Fibroblast of lung (primary cell): ENCODE measurements around the gene FHIT. TPM values are rescaled to one million over a fixed set of nuclear protein-coding genes. Genes with fewer than 3 reads are reported as not detected.

Source experiments
- DNase-seq, 2 donors: peaks; one replicate each; pipeline versions ENCODE4 v3.0.0 to v3.0.0-alpha.2; 2010; ENCODE audit warnings: low read depth in 2 of 2
- H2AFZ ChIP-seq: 2 replicates; pipeline ENCODE4 v1.5.1; 2012; ENCODE audit warnings: low read length, control low read depth, inconsistent platforms
- H3K27ac ChIP-seq: 2 replicates; pipeline ENCODE4 v1.5.1; 2011; ENCODE audit warnings: low read length, control low read depth; ENCODE audit not compliant: insufficient read depth
- H3K27me3 ChIP-seq: 2 replicates; pipeline ENCODE4 v1.5.1; 2011; ENCODE audit warnings: mild to moderate bottlenecking, low read length; ENCODE audit not compliant: control insufficient read depth, insufficient read depth
- H3K36me3 ChIP-seq: 2 replicates; pipeline ENCODE4 v1.5.1; 2011; ENCODE audit warnings: low read length; ENCODE audit not compliant: control insufficient read depth, insufficient read depth
- H3K4me1 ChIP-seq: 2 replicates; pipeline ENCODE4 v1.5.1; 2011; ENCODE audit warnings: low read length; ENCODE audit not compliant: control insufficient read depth, insufficient read depth; ENCODE audit errors: extremely low read depth
- H3K4me2 ChIP-seq: 2 replicates; pipeline ENCODE4 v1.5.1; 2011; ENCODE audit warnings: low read length, control low read depth; ENCODE audit not compliant: insufficient read depth; ENCODE audit errors: extremely low read depth
- H3K4me3 ChIP-seq, 4 experiments: fragments of 200-600 bp in 1 of 4; sonication (generic) in 1 of 4; replicated peaks in 1 of 4; 2 replicates each; pipeline ENCODE4 v1.5.1; 2011 to 2016; ENCODE audit warnings: low read length in 4 of 4, low read depth in 3 of 4, mild to moderate bottlenecking in 3 of 4, control low read depth in 2 of 4, inconsistent platforms in 1 of 4, mixed read lengths in 1 of 4; ENCODE audit not compliant: insufficient read depth in 1 of 4; ENCODE audit errors: control extremely low read depth in 1 of 4
- H3K79me2 ChIP-seq: 2 replicates; pipeline ENCODE4 v1.5.1; 2012; ENCODE audit warnings: mild to moderate bottlenecking, low read length, inconsistent platforms; ENCODE audit not compliant: control insufficient read depth, insufficient read depth
- H3K9ac ChIP-seq: 2 replicates; pipeline ENCODE4 v1.5.1; 2011; ENCODE audit warnings: mild to moderate bottlenecking, low read length, control low read depth; ENCODE audit not compliant: insufficient read depth
- H3K9me3 ChIP-seq: 2 replicates; pipeline ENCODE4 v1.5.1; 2012; ENCODE audit warnings: low read depth, low read length; ENCODE audit not compliant: control insufficient read depth, insufficient read depth
- H4K20me1 ChIP-seq: 2 replicates; pipeline ENCODE4 v1.5.1; 2011; ENCODE audit warnings: low read length; ENCODE audit not compliant: control insufficient read depth, insufficient read depth; ENCODE audit errors: extremely low read depth
- EZH2 ChIP-seq: IDR thresholded peaks from 2 replicates; pipeline ENCODE4 v1.5.1; 2012; ENCODE audit warnings: low read length, control low read depth, mild to moderate bottlenecking; ENCODE audit errors: missing control alignments
- polyA plus RNA-seq, 2 donors: library from polyadenylated mRNA; depleted of rRNA in 1 of 2; stranded (reverse) in 1 of 2; unstranded in 1 of 2; fragments of >200 nt; gene quantifications; 2 replicates each; pipeline ENCODE4 v1.2.1, GENCODE V29; 2011 to 2012; ENCODE audit warnings: missing spikeins in 1 of 2
- total RNA-seq: library from RNA; depleted of rRNA; stranded (reverse); fragments of >200 nt; gene quantifications from 2 replicates; pipeline ENCODE4 v1.2.1, GENCODE V29; 2014
- TF ChIP-seq, protein P1 (sequence below), 2 donors: IDR thresholded peaks in 1 of 2; conservative IDR thresholded peaks in 1 of 2; 1 replicate in 1 of 2; 2 replicates in 1 of 2; pipeline ENCODE4 v1.5.1; 2011 to 2012; ENCODE audit warnings: low read length in 2 of 2, control low read depth in 1 of 2, inconsistent platforms in 1 of 2, low read depth in 1 of 2, mild to moderate bottlenecking in 1 of 2

The FHIT gene
- total and polyA plus RNA-seq, 2 donors (not counting 1 experiment from before 2014, with no cell fraction given), result 0.79 to 2.1 TPM

DNA sequence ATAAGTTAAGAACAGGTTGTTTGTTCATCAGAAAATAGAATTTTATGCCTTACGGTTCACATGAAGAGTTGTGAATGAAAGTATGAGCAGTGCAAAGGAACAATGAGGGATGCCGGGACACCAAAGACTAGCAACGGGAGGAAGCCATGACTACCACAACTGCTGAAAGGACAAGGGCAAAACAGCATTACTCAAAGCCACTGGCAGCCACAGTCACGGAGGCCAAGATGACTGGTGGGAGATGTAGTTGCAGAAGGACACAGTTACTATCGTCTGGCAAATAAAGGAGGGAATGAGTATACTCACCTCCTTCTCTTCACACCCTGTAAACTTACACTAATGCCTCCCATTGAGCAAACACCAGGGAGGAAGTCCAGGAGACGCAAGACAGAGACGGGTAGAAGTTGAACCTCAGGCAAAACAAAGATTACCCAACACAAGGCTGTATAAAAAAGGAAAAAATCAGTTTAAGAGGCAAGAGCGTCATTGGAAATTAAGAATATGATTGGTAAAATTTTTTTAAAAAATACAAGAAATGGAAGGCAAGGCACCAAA is 675.5 kb downstream of the FHIT start:
- Histone ChIP-seq H3K9ac (no peak overlapping the region), H3K36me3 (no peaks in the 10 kb centered on the region), H4K20me1 (no peaks in the 10 kb centered on the region), H3K4me2 (no peak overlapping the region), H3K4me3 (no peak overlapping the region), H3K4me1 (no peaks in the 10 kb centered on the region), H2AFZ (no peak overlapping the region), H3K79me2 (no peaks in the 10 kb centered on the region), H3K9me3 (no peaks in the 10 kb centered on the region), H3K27ac (no peak overlapping the region), H3K27me3 (no peaks in the 10 kb centered on the region)
- DNase-seq, result no peak
- no peak for TF ChIP-seq EZH2
- TF ChIP-seq, protein P1, sequence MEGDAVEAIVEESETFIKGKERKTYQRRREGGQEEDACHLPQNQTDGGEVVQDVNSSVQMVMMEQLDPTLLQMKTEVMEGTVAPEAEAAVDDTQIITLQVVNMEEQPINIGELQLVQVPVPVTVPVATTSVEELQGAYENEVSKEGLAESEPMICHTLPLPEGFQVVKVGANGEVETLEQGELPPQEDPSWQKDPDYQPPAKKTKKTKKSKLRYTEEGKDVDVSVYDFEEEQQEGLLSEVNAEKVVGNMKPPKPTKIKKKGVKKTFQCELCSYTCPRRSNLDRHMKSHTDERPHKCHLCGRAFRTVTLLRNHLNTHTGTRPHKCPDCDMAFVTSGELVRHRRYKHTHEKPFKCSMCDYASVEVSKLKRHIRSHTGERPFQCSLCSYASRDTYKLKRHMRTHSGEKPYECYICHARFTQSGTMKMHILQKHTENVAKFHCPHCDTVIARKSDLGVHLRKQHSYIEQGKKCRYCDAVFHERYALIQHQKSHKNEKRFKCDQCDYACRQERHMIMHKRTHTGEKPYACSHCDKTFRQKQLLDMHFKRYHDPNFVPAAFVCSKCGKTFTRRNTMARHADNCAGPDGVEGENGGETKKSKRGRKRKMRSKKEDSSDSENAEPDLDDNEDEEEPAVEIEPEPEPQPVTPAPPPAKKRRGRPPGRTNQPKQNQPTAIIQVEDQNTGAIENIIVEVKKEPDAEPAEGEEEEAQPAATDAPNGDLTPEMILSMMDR (conservative IDR thresholded peaks at IDR 0.05 in 1 of 2, IDR thresholded peaks at IDR 0.05 in 1 of 2; ENCODE audit: low read depth in 1 of 2, low read length in 2 of 2), result no peak

DNA sequence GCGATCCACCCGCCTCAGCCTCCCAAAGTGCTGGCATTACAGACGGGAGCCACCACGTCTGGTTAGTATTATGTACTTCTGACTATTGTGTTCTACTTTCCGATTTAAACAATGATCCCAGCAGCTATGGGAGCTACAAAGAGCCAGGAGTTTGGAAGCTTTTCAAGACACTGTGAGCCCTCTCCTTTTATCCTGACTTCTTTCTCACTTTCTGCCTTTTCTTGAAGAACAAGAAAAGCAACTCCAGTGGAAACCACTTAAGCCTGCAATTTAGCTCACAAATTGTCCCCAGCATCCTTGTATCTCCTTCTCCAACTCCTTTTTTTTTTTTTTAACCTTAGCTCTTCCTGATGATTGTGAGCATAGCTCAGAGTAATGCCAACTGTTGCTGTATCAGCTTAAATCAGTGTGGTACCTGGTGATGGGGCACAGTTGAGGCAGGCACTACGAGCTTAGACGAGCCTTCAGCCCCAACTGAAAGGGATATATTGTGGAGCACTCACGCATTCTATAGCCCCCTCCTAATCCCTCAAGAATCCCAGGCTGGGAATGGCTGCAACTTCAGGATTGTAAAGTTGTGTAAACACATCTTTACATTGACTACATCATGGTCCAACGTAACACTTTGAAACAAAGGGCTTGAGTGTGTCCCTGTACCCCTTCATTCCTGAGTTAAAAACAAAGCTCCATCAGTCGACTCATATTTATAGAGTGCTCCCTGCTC is 677.0 kb downstream of the FHIT start:
- H3K27ac ChIP-seq, result no peak overlapping the region
- no peaks in the 10 kb centered on the region for H3K27me3 ChIP-seq
- no peak overlapping the region for H3K9ac ChIP-seq
- H3K4me2 ChIP-seq, result no peak overlapping the region
- no peak for DNase-seq
- no peaks in the 10 kb centered on the region for H3K36me3 ChIP-seq
- no peak overlapping the region for H3K4me3 ChIP-seq
- TF ChIP-seq EZH2, result no peak
- TF ChIP-seq, protein P1 (conservative IDR thresholded peaks at IDR 0.05 in 1 of 2, IDR thresholded peaks at IDR 0.05 in 1 of 2; ENCODE audit: low read depth in 1 of 2, low read length in 2 of 2), result no peak
- H3K79me2 ChIP-seq, result no peaks in the 10 kb centered on the region
- H3K4me1 ChIP-seq, result no peaks in the 10 kb centered on the region
- H3K9me3 ChIP-seq, result no peaks in the 10 kb centered on the region
- H2AFZ ChIP-seq, result no peak overlapping the region
- no peaks in the 10 kb centered on the region for H4K20me1 ChIP-seq

DNA sequence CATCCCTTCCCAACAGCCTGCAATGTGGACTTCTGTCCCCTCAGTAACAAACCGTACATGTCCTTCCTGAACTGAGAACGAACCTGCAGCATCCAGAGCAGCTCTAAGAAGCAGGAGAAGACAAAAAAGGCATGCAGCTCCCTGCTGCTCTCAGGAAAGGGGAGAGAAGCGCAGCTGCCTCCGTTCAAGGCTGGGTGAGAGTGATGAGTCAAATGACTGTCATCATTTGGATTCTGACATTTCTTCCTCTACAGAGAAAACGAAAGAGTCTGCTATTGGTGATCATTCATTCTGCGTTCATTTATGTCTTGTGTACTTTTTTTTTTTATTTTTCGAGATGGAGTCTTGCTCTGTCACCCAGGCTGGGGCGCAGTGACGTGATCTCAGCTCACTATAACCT is 677.8 kb downstream of the FHIT start:
- Histone ChIP-seq H4K20me1 (no peaks in the 10 kb centered on the region), H3K36me3 (no peaks in the 10 kb centered on the region), H3K4me3 (no peak overlapping the region), H2AFZ (no peak overlapping the region), H3K9me3 (no peaks in the 10 kb centered on the region), H3K27me3 (no peaks in the 10 kb centered on the region), H3K9ac (no peak overlapping the region), H3K4me2 (no peak overlapping the region), H3K27ac (no peak overlapping the region), H3K4me1 (no peaks in the 10 kb centered on the region), H3K79me2 (no peaks in the 10 kb centered on the region)
- TF ChIP-seq, protein P1 (conservative IDR thresholded peaks at IDR 0.05 in 1 of 2, IDR thresholded peaks at IDR 0.05 in 1 of 2; ENCODE audit: low read depth in 1 of 2, low read length in 2 of 2), result no peak
- no peak for TF ChIP-seq EZH2
- DNase-seq, result peak in 1 of 2 donors; percentile 65
